IMR-90 (cell line): Measurements from ENCODE around the gene C11orf42. TPM values are rescaled to one million over a fixed set of nuclear protein-coding genes. Genes with fewer than 3 reads are reported as not detected.

Source experiments
- ATAC-seq: fragments of 200-7000 bp; cut with Tn5 transposase; 2 replicates; pipeline ENCODE4 v1.9.1; 2020; ENCODE audit warnings: low read depth, mild to moderate bottlenecking, moderate library complexity
- BruUV-seq: library from RNA; stranded (reverse); fragments of 400-500 nt; replicated peaks from 2 replicates; lab custom pipeline; 2021; lab: Mats Ljungman, UMichigan
- CTCF ChIA-PET: fragments of 300-600 bp; formaldehyde crosslinking; extraction: SDS; loops from one replicate; lab custom pipeline; 2021; ENCODE audit warnings: antibody characterized with exemption; lab: Yijun Ruan, JAX
- POLR2A ChIA-PET: fragments of 300-600 bp; sonication (Branson Sonifier 250); formaldehyde crosslinking; loops from one replicate; lab custom pipeline; 2022; ENCODE audit warnings: antibody characterized with exemption; ENCODE audit not compliant: unreplicated experiment; lab: Charles Lee
- DNase-seq: peaks from one replicate; pipeline ENCODE4 v3.0.0; 2013
- H2AFZ ChIP-seq: replicated peaks from 2 replicates; pipeline ENCODE3; 2013; ENCODE audit warnings: low read length, mild to moderate bottlenecking; ENCODE audit not compliant: poor library complexity
- H2AK5ac ChIP-seq: 2 replicates; pipeline ENCODE4 v1.6.1; 2013; ENCODE audit warnings: low read depth, low read length, inconsistent platforms
- H2AK9ac ChIP-seq: replicated peaks from 2 replicates; pipeline ENCODE3; 2013; ENCODE audit warnings: mild to moderate bottlenecking, low read depth, low read length, moderate library complexity; ENCODE audit not compliant: poor library complexity
- H2BK120ac ChIP-seq: 2 replicates; pipeline ENCODE4 v1.6.1; 2013; ENCODE audit warnings: low read depth, low read length, inconsistent platforms
- H2BK15ac ChIP-seq: 3 replicates; pipeline ENCODE4 v1.6.1; 2013; ENCODE audit warnings: low read depth, low read length, inconsistent platforms
- H2BK20ac ChIP-seq: 2 replicates; pipeline ENCODE4 v1.6.1; 2013; ENCODE audit warnings: low read depth, mild to moderate bottlenecking, inconsistent platforms, low read length, moderate library complexity
- H2BK5ac ChIP-seq: 2 replicates; pipeline ENCODE4 v1.6.1; 2013; ENCODE audit warnings: mild to moderate bottlenecking, low read depth, low read length, inconsistent platforms; ENCODE audit not compliant: poor library complexity, severe bottlenecking
- H3K14ac ChIP-seq: replicated peaks from 2 replicates; pipeline ENCODE4 v1.6.1; 2013; ENCODE audit warnings: low read depth, low read length, inconsistent platforms
- H3K18ac ChIP-seq: 2 replicates; pipeline ENCODE4 v1.6.1; 2013; ENCODE audit warnings: low read depth, low read length, control low read depth
- H3K23ac ChIP-seq: 2 replicates; pipeline ENCODE4 v1.6.1; 2013; ENCODE audit warnings: low read depth, low read length, inconsistent platforms
- H3K27ac ChIP-seq: 2 replicates; pipeline ENCODE4 v1.5.1; 2013; ENCODE audit warnings: mild to moderate bottlenecking, control low read depth, low read length; ENCODE audit not compliant: insufficient read depth
- H3K27me3 ChIP-seq: 2 replicates; pipeline ENCODE4 v1.6.1; 2013; ENCODE audit warnings: low read length; ENCODE audit not compliant: control insufficient read depth, insufficient read depth
- H3K36me3 ChIP-seq: 2 replicates; pipeline ENCODE4 v1.6.1; 2013; ENCODE audit warnings: low read length, mixed read lengths; ENCODE audit not compliant: control insufficient read depth, insufficient read depth
- H3K4ac ChIP-seq: 2 replicates; pipeline ENCODE4 v1.6.1; 2013; ENCODE audit warnings: low read depth, low read length, inconsistent platforms
- H3K4me1 ChIP-seq: 2 replicates; pipeline ENCODE4 v1.6.1; 2013; ENCODE audit warnings: low read length, mixed read lengths; ENCODE audit not compliant: control insufficient read depth, insufficient read depth
- H3K4me2 ChIP-seq: 2 replicates; pipeline ENCODE4 v1.6.1; 2013; ENCODE audit warnings: low read depth, mild to moderate bottlenecking, control low read depth, low read length, moderate library complexity
- H3K4me3 ChIP-seq: 2 replicates; pipeline ENCODE4 v1.5.1; 2013; ENCODE audit warnings: low read depth, mild to moderate bottlenecking, control low read depth, low read length, moderate library complexity; ENCODE audit not compliant: insufficient read depth
- H3K56ac ChIP-seq: 2 replicates; pipeline ENCODE4 v1.6.1; 2013; ENCODE audit warnings: low read length, inconsistent platforms; ENCODE audit not compliant: insufficient read depth; ENCODE audit errors: extremely low read depth
- H3K79me1 ChIP-seq, 2 experiments: 2 replicates each; pipeline ENCODE4 v1.6.1; 2013; ENCODE audit warnings: low read length in 2 of 2, inconsistent platforms in 1 of 2, low read depth in 1 of 2
- H3K9ac ChIP-seq: 2 replicates; pipeline ENCODE4 v1.6.1; 2013; ENCODE audit warnings: low read depth, low read length, control low read depth
- H3K9me1 ChIP-seq: 2 replicates; pipeline ENCODE4 v1.6.1; 2013; ENCODE audit warnings: low read length, inconsistent platforms; ENCODE audit not compliant: insufficient read depth
- H3K9me3 ChIP-seq: 2 replicates; pipeline ENCODE4 v1.6.1; 2013; ENCODE audit warnings: low read length; ENCODE audit not compliant: control insufficient read depth, insufficient read depth
- H4K20me1 ChIP-seq: 2 replicates; pipeline ENCODE4 v1.6.1; 2013; ENCODE audit warnings: low read length, inconsistent platforms; ENCODE audit not compliant: insufficient read depth
- H4K5ac ChIP-seq: 2 replicates; pipeline ENCODE4 v1.6.1; 2013; ENCODE audit warnings: mild to moderate bottlenecking, low read depth, low read length, control low read depth
- H4K8ac ChIP-seq, 2 experiments: 2 replicates each; pipeline ENCODE4 v1.6.1; 2013; ENCODE audit warnings: low read depth in 2 of 2, low read length in 2 of 2, control low read depth in 1 of 2, inconsistent platforms in 1 of 2
- H4K91ac ChIP-seq: 2 replicates; pipeline ENCODE4 v1.6.1; 2013; ENCODE audit warnings: low read depth, low read length, inconsistent platforms; ENCODE audit not compliant: insufficient read depth
- CEBPB ChIP-seq: IDR thresholded peaks from 2 replicates; pipeline ENCODE4 v1.6.1; 2012; ENCODE audit warnings: low read depth, low read length, improper control_type of control experiment
- CHD1 ChIP-seq: IDR thresholded peaks from 2 replicates; pipeline ENCODE4 v1.6.1; 2012; ENCODE audit warnings: low read depth, low read length, improper control_type of control experiment
- MXI1 ChIP-seq: IDR thresholded peaks from 2 replicates; pipeline ENCODE4 v1.6.1; 2012; ENCODE audit warnings: low read depth, mild to moderate bottlenecking, low read length, moderate library complexity, borderline replicate concordance
- POLR2A ChIP-seq: IDR thresholded peaks from 2 replicates; pipeline ENCODE4 v1.6.1; 2012; ENCODE audit warnings: mild to moderate bottlenecking, low read depth, low read length
- RCOR1 ChIP-seq: IDR thresholded peaks from 2 replicates; pipeline ENCODE4 v1.6.1; 2012; ENCODE audit warnings: mild to moderate bottlenecking, low read length, improper control_type of control experiment; ENCODE audit not compliant: insufficient replicate concordance
- RFX5 ChIP-seq: IDR thresholded peaks from 2 replicates; pipeline ENCODE4 v1.8.0; 2012; ENCODE audit warnings: low read depth, mild to moderate bottlenecking, low read length, moderate library complexity
- SMC3 ChIP-seq: fragments of 150-350 bp; IDR thresholded peaks from 2 replicates; pipeline ENCODE4 v1.6.1; 2016; ENCODE audit warnings: low read depth, mild to moderate bottlenecking, antibody characterized with exemption, low read length, moderate library complexity
- USF2 ChIP-seq: fragments of 150-350 bp; IDR thresholded peaks from 2 replicates; pipeline ENCODE4 v1.6.1; 2017; ENCODE audit warnings: mild to moderate bottlenecking, antibody characterized with exemption, low read length, low read depth
- WGBS, 2 experiments: methylation state at CpG; one replicate each; pipeline versions ENCODE4 v1.1.5 to v1.1.7; 2013; ENCODE audit warnings: missing lambda C conversion rate in 2 of 2; ENCODE audit not compliant: insufficient read length in 1 of 2; ENCODE audit errors: extremely low coverage in 2 of 2; 5-methylcytosine and 5-hydroxymethylcytosine counted together
- dilution Hi-C: fragments of 300-500 bp; cut with HindIII; formaldehyde crosslinking; loops from one replicate; pipeline ENCODE4 v1.14.3; 2018; ENCODE audit warnings: low sequenced_read_pairs; ENCODE audit not compliant: unreplicated experiment
- in situ Hi-C: fragments of 300-500 bp; cut with MboI; formaldehyde crosslinking; loops from 3 replicates; pipeline ENCODE4 v1.14.3; 2019; ENCODE audit warnings: low sequenced_read_pairs, inconsistent platforms, mixed read lengths
- intact Hi-C: fragments of 100-400 bp; cut with micrococcal nuclease; formaldehyde crosslinking; loops from 2 replicates; pipeline ENCODE4 v1.10.0; 2022
- polyA plus RNA-seq, 3 experiments: library from polyadenylated mRNA; depleted of rRNA; stranded (reverse); fragments of >200 nt; gene quantifications; 2 replicates each; pipeline ENCODE4 v1.2.3, GENCODE V29; 2012; ENCODE audit warnings: low replicate concordance in 1 of 3
- total RNA-seq: library from RNA; depleted of rRNA; stranded (reverse); fragments of >200 nt; gene quantifications from 2 replicates; pipeline ENCODE4 v1.2.3, GENCODE V29; 2012

Gene C11orf42
- total and polyA plus RNA-seq, 2 of the 4 experiments (the other 2 are of a cell fraction) = not detected

- no peak overlapping the region for H3K9ac ChIP-seq
- no peak overlapping the region for H2BK15ac ChIP-seq
- no peaks in the 10 kb centered on the region for H3K4me1 ChIP-seq
- no peak overlapping the region for H3K56ac ChIP-seq
- no peak overlapping the region for H3K18ac ChIP-seq
- ATAC-seq (no peak), DNase-seq (no peak)
- dilution Hi-C loops (no loop called here), in situ Hi-C loops (no loop called here), intact Hi-C loops (no loop called here)
- no peak overlapping the region for H3K4ac ChIP-seq
- no peak overlapping the region for H4K8ac ChIP-seq
- no peaks in the 10 kb centered on the region for H3K9me3 ChIP-seq
- H2AK9ac ChIP-seq = no peak overlapping the region
- H4K91ac ChIP-seq = no peak overlapping the region
- H2BK5ac ChIP-seq = no peak overlapping the region
- WGBS, 2 experiments = 92% methylated on average over 26 of the region's 28 CpGs; no CpG with 5 or more reads in 1 of the 2 experiments
- no peaks in the 10 kb centered on the region for H3K36me3 ChIP-seq
- H4K20me1 ChIP-seq = no peaks in the 10 kb centered on the region
- no peak overlapping the region for H3K23ac ChIP-seq
- no peak overlapping the region for H3K27ac ChIP-seq
- TF ChIP-seq POLR2A (no peak), MXI1 (no peak), CEBPB (no peak), USF2 (no peak), CHD1 (no peak), RFX5 (no peak), SMC3 (no peak), RCOR1 (no peak)
- H2BK20ac ChIP-seq = no peak overlapping the region
- H2AK5ac ChIP-seq = no peak overlapping the region
- ChIA-PET CTCF (no interaction called here), POLR2A (no interaction called here)
- H2BK120ac ChIP-seq = no peak overlapping the region
- no peak overlapping the region for H3K4me3 ChIP-seq
- no peak overlapping the region for H2AFZ ChIP-seq
- H3K79me1 ChIP-seq = 0 out of 4 replicates have a peak, but pooled peaks cover 0 to 2% of the 10 kb centered on the region in 2 experiments
- no peak overlapping the region for H3K4me2 ChIP-seq
- no peaks in the 10 kb centered on the region for H3K9me1 ChIP-seq
- no peak overlapping the region for H3K14ac ChIP-seq
- H3K27me3 ChIP-seq = peaks cover 27% of the 10 kb centered on the region
- no peak overlapping the region for H4K5ac ChIP-seq
- no TSS peak for BruUV-seq
Observed at GRCh38 chr11:6240139-6240538, 34.8 kb downstream of the C11orf42 start.
